ENCODE results near the gene KMT2A.
A peak's percentile ranks its signal among the peaks of the same experiment; 100 is the strongest.
"Not testable (repeated sequence)": the region's sequence is repeated elsewhere in the genome, so short reads cannot be mapped to it uniquely, and the experiment has no call there.

KMT2A gene

GRCh38 chr11:118435893-118436624, at the start of gene KMT2A:
Gene KMT2A, plus strand, starts transcription at chr11:118436492. Its CDS starts 21 bp downstream, at chr11:118436513.
- DNase-seq, result peak in 55 of 56 donors; percentile 57 to 99 (median 95)

GRCh38 chr11:118396097-118396501, 40.2 kb upstream of the KMT2A start:
- no peak for DNase-seq

- no peak for DNase-seq
These were observed 38.8 kb upstream of the KMT2A start for GRCh38 chr11:118397448-118397847.

GRCh38 chr11:118398791-118399559, 37.3 kb upstream of the KMT2A start:
- DNase-seq, result no peak

GRCh38 chr11:118401151-118401879, 35.0 kb upstream of the KMT2A start, which contains the start of gene ATP5MG:
Gene ATP5MG, plus strand, starts transcription at chr11:118401606. Its CDS starts 60 bp downstream, at chr11:118401666.
- DNase-seq, result peak in 55 of 56 donors; percentile 25 to 95 (median 87)

GRCh38 chr11:118401880-118402590, 34.3 kb upstream of the KMT2A start:
- DNase-seq, result no peak

- not testable (repeated sequence) for DNase-seq
These were observed 33.7 kb upstream of the KMT2A start for GRCh38 chr11:118402594-118402993.

- peak in 2 of 56 donors; percentile 17 to 48 for DNase-seq
These were observed 29.6 kb upstream of the KMT2A start for GRCh38 chr11:118406599-118407166.

- DNase-seq, result no peak
These were observed 26.1 kb upstream of the KMT2A start for GRCh38 chr11:118410055-118410745.

GRCh38 chr11:118411530-118411929, 24.8 kb upstream of the KMT2A start:
- DNase-seq, result no peak

GRCh38 chr11:118412921-118413320, 23.4 kb upstream of the KMT2A start:
- DNase-seq, result no peak

GRCh38 chr11:118415062-118415738, 21.1 kb upstream of the KMT2A start:
- DNase-seq, result no peak

- DNase-seq, result peak in 1 of 56 donors; percentile 31
These were observed 20.6 kb upstream of the KMT2A start for GRCh38 chr11:118415739-118416068.

- not testable (repeated sequence) for DNase-seq
These were observed 19.4 kb upstream of the KMT2A start for GRCh38 chr11:118416900-118417299.

- DNase-seq, result no peak
These were observed 18.5 kb upstream of the KMT2A start for GRCh38 chr11:118417801-118418200.

GRCh38 chr11:118418766-118419165, 17.5 kb upstream of the KMT2A start:
- no peak for DNase-seq

- no peak for DNase-seq
These were observed 8.6 kb upstream of the KMT2A start for GRCh38 chr11:118427707-118428106.

GRCh38 chr11:118430956-118431355, 5.3 kb upstream of the KMT2A start:
- no peak for DNase-seq

- DNase-seq, result peak in 4 of 56 donors; percentile 24 to 71 (median 56)
These were observed 2.2 kb upstream of the KMT2A start for GRCh38 chr11:118434123-118434552.

Measured in nucleus accumbens (tissue), 56 donors.